ENCODE data around the gene TSPAN18.

Gene TSPAN18

GRCh38 chr11:44711113-44711786 lies 15.5 kb upstream of the TSPAN18 start:
- no peak for DNase-seq (ENCODE audit: low read depth, low spot score)

GRCh38 chr11:44711787-44712608 lies 14.8 kb upstream of the TSPAN18 start:
- DNase-seq (ENCODE audit: low read depth, low spot score), result no peak

GRCh38 chr11:44713022-44713421 lies 13.7 kb upstream of the TSPAN18 start:
- no peak for DNase-seq (ENCODE audit: low read depth, low spot score)

GRCh38 chr11:44716256-44716655 lies 10.5 kb upstream of the TSPAN18 start:
- DNase-seq (ENCODE audit: low read depth, low spot score), result no peak

- DNase-seq (ENCODE audit: low read depth, low spot score), result no peak
Observed at GRCh38 chr11:44718057-44718456, 8.7 kb upstream of the TSPAN18 start.

- no peak for DNase-seq (ENCODE audit: low read depth, low spot score)
Observed at GRCh38 chr11:44718612-44719390, 8.0 kb upstream of the TSPAN18 start.

GRCh38 chr11:44725016-44725685 lies 1.6 kb upstream of the TSPAN18 start:
- DNase-seq (ENCODE audit: low read depth, low spot score), result no peak

- no peak for DNase-seq (ENCODE audit: low read depth, low spot score)
Observed at GRCh38 chr11:44725757-44726282, 942 bp upstream of the TSPAN18 start.

- no peak for DNase-seq (ENCODE audit: low read depth, low spot score)
Observed at GRCh38 chr11:44727114-44727372, 281 bp downstream of the TSPAN18 start.

GRCh38 chr11:44727373-44728287 lies 868 bp downstream of the TSPAN18 start:
- DNase-seq (ENCODE audit: low read depth, low spot score), result peak; percentile 55

GRCh38 chr11:44728491-44728910 lies 1.7 kb downstream of the TSPAN18 start:
- no peak for DNase-seq (ENCODE audit: low read depth, low spot score)

- DNase-seq (ENCODE audit: low read depth, low spot score), result no peak
Observed at GRCh38 chr11:44729063-44729462, 2.3 kb downstream of the TSPAN18 start.

- DNase-seq (ENCODE audit: low read depth, low spot score), result no peak
Observed at GRCh38 chr11:44729713-44730112, 3.0 kb downstream of the TSPAN18 start.

GRCh38 chr11:44730775-44731174 lies 4.0 kb downstream of the TSPAN18 start:
- no peak for DNase-seq (ENCODE audit: low read depth, low spot score)

GRCh38 chr11:44731685-44732430 lies 5.1 kb downstream of the TSPAN18 start:
- DNase-seq (ENCODE audit: low read depth, low spot score), result no peak

GRCh38 chr11:44732564-44732963 lies 5.8 kb downstream of the TSPAN18 start:
- no peak for DNase-seq (ENCODE audit: low read depth, low spot score)

GRCh38 chr11:44733877-44734276 lies 7.1 kb downstream of the TSPAN18 start:
- DNase-seq (ENCODE audit: low read depth, low spot score), result no peak

- DNase-seq (ENCODE audit: low read depth, low spot score), result no peak
Observed at GRCh38 chr11:44734843-44735381, 8.2 kb downstream of the TSPAN18 start.

- DNase-seq (ENCODE audit: low read depth, low spot score), result no peak
Observed at GRCh38 chr11:44736791-44737190, 10.0 kb downstream of the TSPAN18 start.

Data from activated CD4-positive, CD25-positive, alpha-beta regulatory T cell treated with anti-CD3 and anti-CD28 coated beads, Interleukin-2, amount 50 U/mL, for 16 hours (primary cell).